WTC11 (cell line): ENCODE results near the gene ATP6V0E1. TPM values are rescaled to one million over a fixed set of nuclear protein-coding genes. Genes with fewer than 3 reads are reported as not detected.

Source experiments
- ATAC-seq: fragments of 200-7000 bp; cut with Tn5 transposase; 2 replicates; pipeline ENCODE4 v1.10.0; 2021; ENCODE audit warnings: mild to moderate bottlenecking, moderate library complexity
- CTCF ChIA-PET: fragments of 300-600 bp; sonication (Branson Sonifier 250); formaldehyde crosslinking; loops from one replicate; lab custom pipeline; 2021; ENCODE audit warnings: antibody characterized with exemption; lab: Charles Lee
- POLR2A ChIA-PET: fragments of 350-600 bp; sonication (Branson Sonifier 250); formaldehyde crosslinking; loops from one replicate; lab custom pipeline; 2021; ENCODE audit warnings: antibody characterized with exemption; lab: Charles Lee
- DNase-seq: peaks from one replicate; pipeline ENCODE4 v3.0.0; 2021; ENCODE audit warnings: low spot score
- H3K27ac Mint-ChIP-seq: 2 replicates; pipeline ENCODE4 v1.8.0; 2021; ENCODE audit warnings: mixed read lengths
- H3K27me3 Mint-ChIP-seq: 2 replicates; pipeline ENCODE4 v1.8.0; 2021; ENCODE audit warnings: low read depth, mild to moderate bottlenecking, moderate library complexity, mixed read lengths
- H3K36me3 Mint-ChIP-seq: 2 replicates; pipeline ENCODE4 v1.8.0; 2021; ENCODE audit warnings: mixed read lengths
- H3K4me1 Mint-ChIP-seq: 2 replicates; pipeline ENCODE4 v1.8.0; 2022; ENCODE audit warnings: mixed read lengths
- H3K4me3 Mint-ChIP-seq: 2 replicates; pipeline ENCODE4 v1.8.0; 2021; ENCODE audit warnings: mild to moderate bottlenecking, moderate library complexity, mixed read lengths
- H3K9me3 Mint-ChIP-seq: 2 replicates; pipeline ENCODE4 v1.8.0; 2021; ENCODE audit warnings: mixed read lengths
- ESRRA ChIP-seq: sonication (generic); formaldehyde crosslinking; IDR thresholded peaks from 2 replicates; pipeline ENCODE4 v1.8.1; 2022; ENCODE audit warnings: mild to moderate bottlenecking, missing genetic modification reagents, borderline replicate concordance
- FOXP1 ChIP-seq: sonication (generic); formaldehyde crosslinking; IDR thresholded peaks from 2 replicates; pipeline ENCODE4 v1.8.0; 2022; ENCODE audit warnings: missing genetic modification reagents, mild to moderate bottlenecking, moderate library complexity, borderline replicate concordance
- MYBL2 ChIP-seq: sonication (generic); formaldehyde crosslinking; IDR thresholded peaks from 2 replicates; pipeline ENCODE4 v1.8.1; 2023; ENCODE audit warnings: mild to moderate bottlenecking, moderate library complexity, missing genetic modification reagents
- SOX15 ChIP-seq: fragments of 250-450 bp; sonication (Bioruptor Pico); IDR thresholded peaks from 2 replicates; pipeline ENCODE4 v1.9.0; 2021; ENCODE audit warnings: mild to moderate bottlenecking
- SP1 ChIP-seq: sonication (generic); formaldehyde crosslinking; conservative IDR thresholded peaks from 2 replicates; pipeline ENCODE4 v1.8.1; 2022; ENCODE audit warnings: missing genetic modification reagents
- ZNF219 ChIP-seq: sonication (generic); formaldehyde crosslinking; IDR thresholded peaks from 2 replicates; pipeline ENCODE4 v1.8.0; 2023; ENCODE audit warnings: missing genetic modification reagents, mild to moderate bottlenecking, borderline replicate concordance
- ZNF396 ChIP-seq: fragments of 250-450 bp; sonication (Bioruptor Pico); IDR thresholded peaks from 2 replicates; pipeline ENCODE4 v1.8.0; 2021; ENCODE audit warnings: mild to moderate bottlenecking, moderate library complexity, borderline replicate concordance
- ZNF423 ChIP-seq: fragments of 250-450 bp; sonication (Bioruptor Pico); IDR thresholded peaks from 2 replicates; pipeline ENCODE4 v2.1.2; 2022; ENCODE audit warnings: mild to moderate bottlenecking, moderate library complexity
- total RNA-seq: library from RNA; stranded (reverse); gene quantifications from 3 replicates; pipeline ENCODE4 v1.2.3, GENCODE V29; 2021
- TF ChIP-seq, protein P1 (sequence below): sonication (generic); formaldehyde crosslinking; IDR thresholded peaks from 2 replicates; pipeline ENCODE4 v1.8.1; 2023; ENCODE audit warnings: mild to moderate bottlenecking, missing genetic modification reagents
- TF ChIP-seq, protein P2 (sequence below): fragments of 250-450 bp; sonication (Bioruptor Pico); IDR thresholded peaks from 2 replicates; pipeline ENCODE4 v2.1.2; 2022; ENCODE audit warnings: mild to moderate bottlenecking, moderate library complexity
- TF ChIP-seq, protein P3 (sequence below): fragments of 250-450 bp; sonication (Bioruptor Pico); IDR thresholded peaks from 2 replicates; pipeline ENCODE4 v1.9.0; 2021; ENCODE audit warnings: mild to moderate bottlenecking
- TF ChIP-seq, protein P4 (sequence below): sonication (generic); formaldehyde crosslinking; IDR thresholded peaks from 2 replicates; pipeline ENCODE4 v1.8.1; 2022; ENCODE audit warnings: low read depth, missing genetic modification reagents, borderline replicate concordance
- TF ChIP-seq, protein P5 (sequence below): sonication (generic); formaldehyde crosslinking; IDR thresholded peaks from 2 replicates; pipeline ENCODE4 v1.8.1; 2023; ENCODE audit warnings: mild to moderate bottlenecking, missing genetic modification reagents, moderate library complexity
- TF ChIP-seq, protein P6 (sequence below): sonication (generic); formaldehyde crosslinking; IDR thresholded peaks from 2 replicates; pipeline ENCODE4 v1.8.0; 2022; ENCODE audit warnings: mild to moderate bottlenecking, missing genetic modification reagents
- TF ChIP-seq, protein P7 (sequence below): sonication (generic); formaldehyde crosslinking; IDR thresholded peaks from 2 replicates; pipeline ENCODE4 v1.8.0; 2023; ENCODE audit warnings: missing genetic modification reagents
- TF ChIP-seq, protein P8 (sequence below): sonication (generic); formaldehyde crosslinking; IDR thresholded peaks from 2 replicates; pipeline ENCODE4 v1.8.1; 2023; ENCODE audit warnings: mild to moderate bottlenecking, missing genetic modification reagents, borderline replicate concordance

The ATP6V0E1 gene
- total RNA-seq, 1 experiment from 2014 or later: 80.9 TPM

DNA sequence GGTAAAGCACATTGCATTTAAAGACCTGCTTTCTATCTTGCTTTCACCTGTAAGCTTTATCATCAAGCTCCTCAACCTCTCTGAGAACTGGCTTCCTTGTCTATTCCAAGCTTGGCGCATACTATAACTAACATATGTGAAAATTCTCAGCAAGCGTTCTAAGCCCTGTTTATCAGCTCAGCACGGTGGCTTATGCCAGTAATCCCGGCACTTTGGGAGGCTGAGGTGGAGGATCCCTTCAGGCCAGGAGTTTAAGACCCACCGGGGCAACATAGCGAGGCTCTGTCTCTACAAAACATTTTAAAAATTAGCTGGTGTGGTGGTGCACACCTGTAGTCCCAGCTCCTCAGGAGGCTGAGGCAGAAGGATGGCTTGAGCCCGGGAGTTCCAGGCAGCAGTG lies 1.6 kb upstream of the ATP6V0E1 start (continued):
- TF ChIP-seq, protein P1, sequence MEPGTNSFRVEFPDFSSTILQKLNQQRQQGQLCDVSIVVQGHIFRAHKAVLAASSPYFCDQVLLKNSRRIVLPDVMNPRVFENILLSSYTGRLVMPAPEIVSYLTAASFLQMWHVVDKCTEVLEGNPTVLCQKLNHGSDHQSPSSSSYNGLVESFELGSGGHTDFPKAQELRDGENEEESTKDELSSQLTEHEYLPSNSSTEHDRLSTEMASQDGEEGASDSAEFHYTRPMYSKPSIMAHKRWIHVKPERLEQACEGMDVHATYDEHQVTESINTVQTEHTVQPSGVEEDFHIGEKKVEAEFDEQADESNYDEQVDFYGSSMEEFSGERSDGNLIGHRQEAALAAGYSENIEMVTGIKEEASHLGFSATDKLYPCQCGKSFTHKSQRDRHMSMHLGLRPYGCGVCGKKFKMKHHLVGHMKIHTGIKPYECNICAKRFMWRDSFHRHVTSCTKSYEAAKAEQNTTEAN: no peak

DNA sequence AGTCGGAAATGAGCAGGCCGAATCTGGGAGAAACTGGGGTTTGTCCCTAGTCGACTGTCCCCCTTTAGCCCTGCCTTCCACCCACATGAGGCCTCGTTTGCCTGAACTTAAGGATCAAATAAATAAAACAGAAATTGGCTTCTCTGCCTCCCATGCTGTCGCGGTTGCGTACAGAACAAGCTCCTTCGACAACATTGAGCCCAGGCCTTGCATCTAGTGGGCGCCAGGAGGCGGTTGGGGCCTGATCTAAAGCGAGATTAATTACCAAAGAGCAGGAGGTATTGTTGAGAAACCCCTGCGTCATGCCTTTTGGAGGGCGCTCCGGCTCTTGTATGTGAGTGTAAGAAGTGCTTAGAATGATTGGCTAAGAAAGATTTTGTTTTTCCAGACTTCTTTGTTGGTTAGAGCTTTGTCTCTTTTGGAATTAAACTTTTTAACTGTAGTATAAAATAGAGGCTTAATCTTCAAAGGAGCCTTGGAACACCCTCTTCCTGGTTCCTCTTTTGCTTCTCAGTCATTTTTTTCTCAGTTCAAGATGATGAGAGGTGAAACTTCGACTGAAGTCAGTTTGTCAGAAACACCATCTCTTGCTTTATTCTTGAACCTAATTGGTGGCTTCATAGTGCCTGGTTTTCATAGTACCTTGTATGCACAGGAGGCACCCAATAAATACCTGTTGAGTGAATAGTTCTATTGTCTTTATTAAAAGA lies 828 bp downstream of the ATP6V0E1 start:
- no peak for TF ChIP-seq ZNF219
- no peak for TF ChIP-seq SOX15
- TF ChIP-seq, protein P2, sequence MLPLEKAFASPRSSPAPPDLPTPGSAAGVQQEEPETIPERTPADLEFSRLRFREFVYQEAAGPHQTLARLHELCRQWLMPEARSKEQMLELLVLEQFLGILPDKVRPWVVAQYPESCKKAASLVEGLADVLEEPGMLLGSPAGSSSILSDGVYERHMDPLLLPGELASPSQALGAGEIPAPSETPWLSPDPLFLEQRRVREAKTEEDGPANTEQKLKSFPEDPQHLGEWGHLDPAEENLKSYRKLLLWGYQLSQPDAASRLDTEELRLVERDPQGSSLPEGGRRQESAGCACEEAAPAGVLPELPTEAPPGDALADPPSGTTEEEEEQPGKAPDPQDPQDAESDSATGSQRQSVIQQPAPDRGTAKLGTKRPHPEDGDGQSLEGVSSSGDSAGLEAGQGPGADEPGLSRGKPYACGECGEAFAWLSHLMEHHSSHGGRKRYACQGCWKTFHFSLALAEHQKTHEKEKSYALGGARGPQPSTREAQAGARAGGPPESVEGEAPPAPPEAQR (CRISPR knock-in tag): no peak
- TF ChIP-seq, protein P3, sequence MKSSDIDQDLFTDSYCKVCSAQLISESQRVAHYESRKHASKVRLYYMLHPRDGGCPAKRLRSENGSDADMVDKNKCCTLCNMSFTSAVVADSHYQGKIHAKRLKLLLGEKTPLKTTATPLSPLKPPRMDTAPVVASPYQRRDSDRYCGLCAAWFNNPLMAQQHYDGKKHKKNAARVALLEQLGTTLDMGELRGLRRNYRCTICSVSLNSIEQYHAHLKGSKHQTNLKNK (CRISPR knock-in tag): no peak
- no peak for TF ChIP-seq ZNF423 (CRISPR knock-in tag)
- TF ChIP-seq ESRRA (CRISPR knock-in tag): no peak
- TF ChIP-seq, protein P4, sequence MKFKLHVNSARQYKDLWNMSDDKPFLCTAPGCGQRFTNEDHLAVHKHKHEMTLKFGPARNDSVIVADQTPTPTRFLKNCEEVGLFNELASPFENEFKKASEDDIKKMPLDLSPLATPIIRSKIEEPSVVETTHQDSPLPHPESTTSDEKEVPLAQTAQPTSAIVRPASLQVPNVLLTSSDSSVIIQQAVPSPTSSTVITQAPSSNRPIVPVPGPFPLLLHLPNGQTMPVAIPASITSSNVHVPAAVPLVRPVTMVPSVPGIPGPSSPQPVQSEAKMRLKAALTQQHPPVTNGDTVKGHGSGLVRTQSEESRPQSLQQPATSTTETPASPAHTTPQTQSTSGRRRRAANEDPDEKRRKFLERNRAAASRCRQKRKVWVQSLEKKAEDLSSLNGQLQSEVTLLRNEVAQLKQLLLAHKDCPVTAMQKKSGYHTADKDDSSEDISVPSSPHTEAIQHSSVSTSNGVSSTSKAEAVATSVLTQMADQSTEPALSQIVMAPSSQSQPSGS (CRISPR knock-in tag): no peak
- TF ChIP-seq, protein P5, sequence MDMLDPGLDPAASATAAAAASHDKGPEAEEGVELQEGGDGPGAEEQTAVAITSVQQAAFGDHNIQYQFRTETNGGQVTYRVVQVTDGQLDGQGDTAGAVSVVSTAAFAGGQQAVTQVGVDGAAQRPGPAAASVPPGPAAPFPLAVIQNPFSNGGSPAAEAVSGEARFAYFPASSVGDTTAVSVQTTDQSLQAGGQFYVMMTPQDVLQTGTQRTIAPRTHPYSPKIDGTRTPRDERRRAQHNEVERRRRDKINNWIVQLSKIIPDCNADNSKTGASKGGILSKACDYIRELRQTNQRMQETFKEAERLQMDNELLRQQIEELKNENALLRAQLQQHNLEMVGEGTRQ (CRISPR knock-in tag): no peak
- no peak for TF ChIP-seq SP1
- no peak for TF ChIP-seq ZNF396
- TF ChIP-seq, protein P6, sequence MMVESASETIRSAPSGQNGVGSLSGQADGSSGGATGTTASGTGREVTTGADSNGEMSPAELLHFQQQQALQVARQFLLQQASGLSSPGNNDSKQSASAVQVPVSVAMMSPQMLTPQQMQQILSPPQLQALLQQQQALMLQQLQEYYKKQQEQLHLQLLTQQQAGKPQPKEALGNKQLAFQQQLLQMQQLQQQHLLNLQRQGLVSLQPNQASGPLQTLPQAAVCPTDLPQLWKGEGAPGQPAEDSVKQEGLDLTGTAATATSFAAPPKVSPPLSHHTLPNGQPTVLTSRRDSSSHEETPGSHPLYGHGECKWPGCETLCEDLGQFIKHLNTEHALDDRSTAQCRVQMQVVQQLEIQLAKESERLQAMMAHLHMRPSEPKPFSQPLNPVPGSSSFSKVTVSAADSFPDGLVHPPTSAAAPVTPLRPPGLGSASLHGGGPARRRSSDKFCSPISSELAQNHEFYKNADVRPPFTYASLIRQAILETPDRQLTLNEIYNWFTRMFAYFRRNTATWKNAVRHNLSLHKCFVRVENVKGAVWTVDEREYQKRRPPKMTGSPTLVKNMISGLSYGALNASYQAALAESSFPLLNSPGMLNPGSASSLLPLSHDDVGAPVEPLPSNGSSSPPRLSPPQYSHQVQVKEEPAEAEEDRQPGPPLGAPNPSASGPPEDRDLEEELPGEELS (CRISPR knock-in tag): no peak
- TF ChIP-seq, protein P7, sequence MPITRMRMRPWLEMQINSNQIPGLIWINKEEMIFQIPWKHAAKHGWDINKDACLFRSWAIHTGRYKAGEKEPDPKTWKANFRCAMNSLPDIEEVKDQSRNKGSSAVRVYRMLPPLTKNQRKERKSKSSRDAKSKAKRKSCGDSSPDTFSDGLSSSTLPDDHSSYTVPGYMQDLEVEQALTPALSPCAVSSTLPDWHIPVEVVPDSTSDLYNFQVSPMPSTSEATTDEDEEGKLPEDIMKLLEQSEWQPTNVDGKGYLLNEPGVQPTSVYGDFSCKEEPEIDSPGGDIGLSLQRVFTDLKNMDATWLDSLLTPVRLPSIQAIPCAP (CRISPR knock-in tag): no peak
- no peak for TF ChIP-seq MYBL2 (CRISPR knock-in tag)
- TF ChIP-seq, protein P8, sequence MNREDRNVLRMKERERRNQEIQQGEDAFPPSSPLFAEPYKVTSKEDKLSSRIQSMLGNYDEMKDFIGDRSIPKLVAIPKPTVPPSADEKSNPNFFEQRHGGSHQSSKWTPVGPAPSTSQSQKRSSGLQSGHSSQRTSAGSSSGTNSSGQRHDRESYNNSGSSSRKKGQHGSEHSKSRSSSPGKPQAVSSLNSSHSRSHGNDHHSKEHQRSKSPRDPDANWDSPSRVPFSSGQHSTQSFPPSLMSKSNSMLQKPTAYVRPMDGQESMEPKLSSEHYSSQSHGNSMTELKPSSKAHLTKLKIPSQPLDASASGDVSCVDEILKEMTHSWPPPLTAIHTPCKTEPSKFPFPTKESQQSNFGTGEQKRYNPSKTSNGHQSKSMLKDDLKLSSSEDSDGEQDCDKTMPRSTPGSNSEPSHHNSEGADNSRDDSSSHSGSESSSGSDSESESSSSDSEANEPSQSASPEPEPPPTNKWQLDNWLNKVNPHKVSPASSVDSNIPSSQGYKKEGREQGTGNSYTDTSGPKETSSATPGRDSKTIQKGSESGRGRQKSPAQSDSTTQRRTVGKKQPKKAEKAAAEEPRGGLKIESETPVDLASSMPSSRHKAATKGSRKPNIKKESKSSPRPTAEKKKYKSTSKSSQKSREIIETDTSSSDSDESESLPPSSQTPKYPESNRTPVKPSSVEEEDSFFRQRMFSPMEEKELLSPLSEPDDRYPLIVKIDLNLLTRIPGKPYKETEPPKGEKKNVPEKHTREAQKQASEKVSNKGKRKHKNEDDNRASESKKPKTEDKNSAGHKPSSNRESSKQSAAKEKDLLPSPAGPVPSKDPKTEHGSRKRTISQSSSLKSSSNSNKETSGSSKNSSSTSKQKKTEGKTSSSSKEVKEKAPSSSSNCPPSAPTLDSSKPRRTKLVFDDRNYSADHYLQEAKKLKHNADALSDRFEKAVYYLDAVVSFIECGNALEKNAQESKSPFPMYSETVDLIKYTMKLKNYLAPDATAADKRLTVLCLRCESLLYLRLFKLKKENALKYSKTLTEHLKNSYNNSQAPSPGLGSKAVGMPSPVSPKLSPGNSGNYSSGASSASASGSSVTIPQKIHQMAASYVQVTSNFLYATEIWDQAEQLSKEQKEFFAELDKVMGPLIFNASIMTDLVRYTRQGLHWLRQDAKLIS: 0 out of 2 replicates have a peak, but pooled peaks have one; percentile 5
- 0 out of 2 replicates have a peak, but pooled peaks have one; percentile 4 for TF ChIP-seq FOXP1 (CRISPR knock-in tag)
- TF ChIP-seq, all 79 proteins: peak for 2
- Mint-ChIP-seq H3K9me3 (no peaks in the 10 kb centered on the region), H3K27ac (peak overlapping the region; percentile 97), H3K4me1 (peaks cover 9% of the 10 kb centered on the region), H3K27me3 (peaks cover 3% of the 10 kb centered on the region; the same call in 1 of the 2 replicates), H3K36me3 (no peaks in the 10 kb centered on the region), H3K4me3 (peak overlapping the region; percentile 98)
- ChIA-PET CTCF (interaction anchor here (0.5 to 2.0 kb wide), 25 partner anchors 13 to 553 kb away, joined by 3 to 28 read pairs (median 5); partner anchors contain the start of genes BNIP1, DUSP1, NKX2-5 and RPL26L1), POLR2A (interaction anchor here (0.6 to 1.8 kb wide), 5 partner anchors 25 to 345 kb away, joined by 3 to 14 read pairs (median 7); partner anchors contain the start of genes BNIP1, RPL26L1 and STC2)
- DNase-seq (peak; percentile 68), ATAC-seq (peak; percentile 73)
